HCT116 (cell line): ENCODE results near the gene TRPT1. TPM values are rescaled to one million over a fixed set of nuclear protein-coding genes. Genes with fewer than 3 reads are reported as not detected.

Experiments
- ATAC-seq: fragments of 200-7000 bp; cut with Tn5 transposase; 2 replicates; pipeline ENCODE4 v1.9.1; 2020; ENCODE audit warnings: mild to moderate bottlenecking, moderate library complexity
- BruUV-seq: library from RNA; stranded (reverse); fragments of 400-500 nt; replicated peaks from 2 replicates; lab custom pipeline; 2021; lab: Mats Ljungman, UMichigan
- CTCF ChIA-PET: fragments of 300-600 bp; sonication (Branson Sonifier 250); formaldehyde crosslinking; loops from one replicate; lab custom pipeline; 2021; ENCODE audit warnings: antibody characterized with exemption; lab: Charles Lee
- POLR2A ChIA-PET: fragments of 300-600, 350-600 bp; sonication (Branson Sonifier 250); formaldehyde crosslinking; loops from one replicate; lab custom pipeline; 2021; ENCODE audit warnings: antibody characterized with exemption; lab: Charles Lee
- RAD21 ChIA-PET, 2 experiments: fragments of 300-600 bp; sonication (Branson Sonifier 250); formaldehyde crosslinking; loops; one replicate each; lab custom pipeline; 2023; ENCODE audit warnings: low total read pairs in 2 of 2; ENCODE audit not compliant: uncharacterized antibody in 2 of 2, unreplicated experiment in 2 of 2, low non-redundant PET in 1 of 2; lab: Charles Lee
- DNase-seq: peaks from one replicate; pipeline ENCODE4 v3.0.0-alpha.2; 2010; ENCODE audit warnings: low read depth, low spot score
- H2AFZ ChIP-seq: fragments of 200-600 bp; shearing (Covaris generic), sonication (generic); 2 replicates; pipeline ENCODE4 v1.6.1; 2017; ENCODE audit warnings: low read depth, mixed run types, mixed read lengths, antibody characterized with exemption, low read length; ENCODE audit not compliant: poor library complexity, severe bottlenecking
- H3K27ac ChIP-seq: 2 replicates; pipeline ENCODE4 v1.5.1; 2012; ENCODE audit warnings: low read depth, low read length
- H3K27me3 ChIP-seq: fragments of 200-600 bp; sonication (generic); 2 replicates; pipeline ENCODE4 v1.6.1; 2016; ENCODE audit warnings: mixed run types, low read length, mixed read lengths; ENCODE audit not compliant: insufficient read depth
- H3K36me3 ChIP-seq, 2 experiments: fragments of 200-500 bp in 1 of 2; fragments of 200-600 bp in 1 of 2; sonication (Bioruptor generic) in 1 of 2; sonication (generic) in 1 of 2; 2 replicates each; pipeline versions ENCODE4 v1.5.1 to v1.6.1; 2014 to 2016; ENCODE audit warnings: low read length in 2 of 2, inconsistent platforms in 1 of 2, mixed read lengths in 1 of 2, mixed run types in 1 of 2; ENCODE audit not compliant: insufficient read depth in 2 of 2, control insufficient read depth in 1 of 2
- H3K4me1 ChIP-seq, 2 experiments: fragments of 200-600 bp in 1 of 2; sonication (generic) in 1 of 2; 2 replicates each; pipeline versions ENCODE4 v1.5.1 to v1.6.1; 2012 to 2017; ENCODE audit warnings: low read length in 2 of 2, inconsistent platforms in 1 of 2, mild to moderate bottlenecking in 1 of 2, mixed read lengths in 1 of 2, mixed run types in 1 of 2, moderate library complexity in 1 of 2; ENCODE audit not compliant: insufficient read depth in 2 of 2, control insufficient read depth in 1 of 2
- H3K4me2 ChIP-seq: fragments of 200-600 bp; sonication (generic); 2 replicates; pipeline ENCODE4 v1.6.1; 2017; ENCODE audit warnings: mixed run types, low read length, mixed read lengths
- H3K4me3 ChIP-seq, 2 experiments: fragments of 200-600 bp in 1 of 2; sonication (generic) in 1 of 2; replicated peaks in 1 of 2; 2 replicates each; pipeline ENCODE4 v1.5.1; 2011 to 2016; ENCODE audit warnings: low read length in 2 of 2, control low read depth in 1 of 2, low read depth in 1 of 2, mild to moderate bottlenecking in 1 of 2, mixed read lengths in 1 of 2, mixed run types in 1 of 2
- H3K79me2 ChIP-seq: fragments of 200-600 bp; sonication (generic); 2 replicates; pipeline ENCODE4 v1.6.1; 2017; ENCODE audit warnings: mild to moderate bottlenecking, mixed run types, low read length, moderate library complexity, mixed read lengths; ENCODE audit not compliant: insufficient read depth
- H3K9ac ChIP-seq: fragments of 200-600 bp; sonication (generic); 2 replicates; pipeline ENCODE4 v1.6.1; 2016; ENCODE audit warnings: low read length, mixed read lengths
- H3K9me2 ChIP-seq: fragments of 200-600 bp; sonication (generic), shearing (Covaris generic); 2 replicates; pipeline ENCODE4 v1.6.1; 2017; ENCODE audit warnings: mixed run types, mild to moderate bottlenecking, moderate library complexity; ENCODE audit not compliant: insufficient read depth
- H3K9me3 ChIP-seq, 2 experiments: fragments of 200-500 bp in 1 of 2; fragments of 200-600 bp in 1 of 2; sonication (Bioruptor generic) in 1 of 2; sonication (generic) in 1 of 2; 2 replicates each; pipeline ENCODE4 v1.6.1; 2014 to 2017; ENCODE audit warnings: low read length in 2 of 2, mixed read lengths in 2 of 2, inconsistent platforms in 1 of 2, low read depth in 1 of 2, mild to moderate bottlenecking in 1 of 2, mixed run types in 1 of 2, moderate library complexity in 1 of 2; ENCODE audit not compliant: control insufficient read depth in 1 of 2, insufficient read depth in 1 of 2
- H4K20me1 ChIP-seq: fragments of 200-600 bp; sonication (generic), shearing (Covaris generic); 2 replicates; pipeline ENCODE4 v1.6.1; 2017; ENCODE audit warnings: mixed run types, mild to moderate bottlenecking, moderate library complexity; ENCODE audit not compliant: insufficient read depth
- ATF3 ChIP-seq: IDR thresholded peaks from 2 replicates; pipeline ENCODE4 v1.6.1; 2012
- CEBPB ChIP-seq: IDR thresholded peaks from 2 replicates; pipeline ENCODE4 v1.6.1; 2012; ENCODE audit warnings: low read depth
- CTCF ChIP-seq, 3 experiments: fragments of 200-600 bp in 1 of 3; sonication (generic) in 1 of 3; IDR thresholded peaks in 2 of 3; conservative IDR thresholded peaks in 1 of 3; 2 replicates each; pipeline ENCODE4 v1.5.1; 2012 to 2017; ENCODE audit warnings: low read depth in 2 of 3, low read length in 2 of 3, antibody characterized with exemption in 1 of 3, borderline replicate concordance in 1 of 3, control low read depth in 1 of 3, mild to moderate bottlenecking in 1 of 3, mixed read lengths in 1 of 3, mixed run types in 1 of 3, moderate library complexity in 1 of 3; ENCODE audit not compliant: insufficient read depth in 1 of 3
- EGR1 ChIP-seq: IDR thresholded peaks from 2 replicates; pipeline ENCODE4 v1.6.1; 2012; ENCODE audit warnings: low read depth
- FOSL1 ChIP-seq: IDR thresholded peaks from 2 replicates; pipeline ENCODE4 v1.6.1; 2012; ENCODE audit warnings: low read depth
- JUND ChIP-seq: IDR thresholded peaks from 2 replicates; pipeline ENCODE4 v1.6.1; 2012
- RAD21 ChIP-seq: IDR thresholded peaks from 2 replicates; pipeline ENCODE4 v1.6.1; 2012; ENCODE audit warnings: low read depth, mild to moderate bottlenecking
- REST ChIP-seq: IDR thresholded peaks from 2 replicates; pipeline ENCODE4 v1.6.1; 2012; ENCODE audit warnings: low read depth
- SIN3A ChIP-seq: IDR thresholded peaks from 2 replicates; pipeline ENCODE4 v1.6.1; 2012; ENCODE audit warnings: low read depth
- SP1 ChIP-seq: IDR thresholded peaks from 2 replicates; pipeline ENCODE4 v1.6.1; 2012; ENCODE audit warnings: low read depth
- SRF ChIP-seq: IDR thresholded peaks from 2 replicates; pipeline ENCODE4 v1.6.1; 2012; ENCODE audit warnings: low read depth
- ZBTB33 ChIP-seq: IDR thresholded peaks from 2 replicates; pipeline ENCODE4 v1.6.1; 2011; ENCODE audit warnings: mild to moderate bottlenecking, low read length, moderate library complexity; ENCODE audit not compliant: insufficient replicate concordance; ENCODE audit errors: extremely low read depth
- ZFX ChIP-seq: fragments of 450-650 bp; IDR thresholded peaks from 2 replicates; pipeline ENCODE4 v1.6.1; 2017
- intact Hi-C: fragments of 100-400 bp; cut with micrococcal nuclease; formaldehyde crosslinking; loops from 2 replicates; pipeline ENCODE4 v1.10.0; 2022
- total RNA-seq: library from RNA; stranded (reverse); gene quantifications from one replicate; pipeline ENCODE4 v1.2.1, GENCODE V29; 2021; ENCODE audit not compliant: unreplicated experiment

The TRPT1 gene
- total RNA-seq, 1 experiment from 2014 or later = 43.2 TPM

- RAD21 ChIA-PET = no interaction called here
- peaks cover 0 to 6% of the 10 kb centered on the region in 2 experiments; a peak in 1 of 4 replicates for H3K36me3 ChIP-seq
- H3K9ac ChIP-seq = no peak overlapping the region
- no peak for TF ChIP-seq SRF
- no peak for TF ChIP-seq JUND
- TF ChIP-seq EGR1 = no peak
- TF ChIP-seq SIN3A = no peak
- no peak for TF ChIP-seq REST
- TF ChIP-seq FOSL1 = no peak
- no peak for TF ChIP-seq ATF3
- no peak for TF ChIP-seq CEBPB
- no peak for TF ChIP-seq ZFX
- no peak for TF ChIP-seq CTCF (IDR thresholded peaks at IDR 0.05 in 2 of 3, conservative IDR thresholded peaks at IDR 0.05 in 1 of 3; ENCODE audit: borderline replicate concordance in 1 of 3, insufficient read depth in 1 of 3, low read depth in 2 of 3, low read length in 2 of 3)
- TF ChIP-seq RAD21 = no peak
- no peak for TF ChIP-seq ZBTB33
- TF ChIP-seq SP1 = no peak
- POLR2A ChIA-PET = no interaction called here
- intact Hi-C loops = no loop called here
- CTCF ChIA-PET = no interaction called here
- no TSS peak for BruUV-seq
- no peak overlapping the region for H3K27ac ChIP-seq
- H3K4me3 ChIP-seq = no peak overlapping the region
- H3K4me2 ChIP-seq = no peak overlapping the region
- no peaks in the 10 kb centered on the region for H3K9me2 ChIP-seq
- H3K27me3 ChIP-seq = no peaks in the 10 kb centered on the region
- no peak overlapping the region for H2AFZ ChIP-seq
- no peaks in the 10 kb centered on the region for H3K4me1 ChIP-seq
- no peaks in the 10 kb centered on the region for H3K9me3 ChIP-seq
- H3K79me2 ChIP-seq = no peaks in the 10 kb centered on the region
- DNase-seq (no peak), ATAC-seq (no peak)
- H4K20me1 ChIP-seq = no peaks in the 10 kb centered on the region
Measured at GRCh38 chr11:64219354-64219684, 6.7 kb downstream of the TRPT1 start.
